Measurements from ENCODE around the gene SLC35D3. TPM values are rescaled to one million over a fixed set of nuclear protein-coding genes. Genes with fewer than 3 reads are reported as not detected.
"Not testable (repeated sequence)": the region's sequence is repeated elsewhere in the genome, so short reads cannot be mapped to it uniquely, and the experiment has no call there.

SLC35D3 gene
- total RNA-seq, 1 donor from 2014 or later = not detected

DNA sequence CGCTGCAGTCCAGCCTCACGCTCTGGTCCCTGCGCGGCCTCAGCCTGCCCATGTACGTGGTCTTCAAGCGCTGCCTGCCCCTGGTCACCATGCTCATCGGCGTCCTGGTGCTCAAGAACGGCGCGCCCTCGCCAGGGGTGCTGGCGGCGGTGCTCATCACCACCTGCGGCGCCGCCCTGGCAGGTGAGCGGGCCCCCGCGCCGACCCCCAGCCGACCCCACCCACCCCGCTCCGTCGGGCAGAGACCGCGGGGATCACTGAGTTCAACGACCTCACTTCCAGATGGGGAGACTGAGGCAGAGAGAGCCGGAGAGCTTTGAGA is 545 bp downstream of the SLC35D3 start:
- intact Hi-C loops (cut with micrococcal nuclease) = loop anchor here (5.0 kb wide), 1 partner anchor 565 kb away; no protein-coding TSS in a partner anchor

GRCh38 chr6:136923116-136923953 is 1.2 kb downstream of the SLC35D3 start:
- intact Hi-C loops (cut with micrococcal nuclease) = loop anchor here (5.0 kb wide), 1 partner anchor 564 kb away; no protein-coding TSS in a partner anchor

- intact Hi-C loops (cut with micrococcal nuclease) = loop anchor here (5.0 kb wide), 1 partner anchor 563 kb away; no protein-coding TSS in a partner anchor
Observed at GRCh38 chr6:136923954-136924673, 2.0 kb downstream of the SLC35D3 start.

- intact Hi-C loops (cut with micrococcal nuclease) = no loop called here
Observed at GRCh38 chr6:136926383-136926782, 4.3 kb downstream of the SLC35D3 start.

- intact Hi-C loops (cut with micrococcal nuclease) = no loop called here
Observed at GRCh38 chr6:136927292-136927691, 5.2 kb downstream of the SLC35D3 start.

GRCh38 chr6:136930528-136930927 is 8.4 kb downstream of the SLC35D3 start:
- intact Hi-C loops (cut with micrococcal nuclease) = no loop called here

DNA sequence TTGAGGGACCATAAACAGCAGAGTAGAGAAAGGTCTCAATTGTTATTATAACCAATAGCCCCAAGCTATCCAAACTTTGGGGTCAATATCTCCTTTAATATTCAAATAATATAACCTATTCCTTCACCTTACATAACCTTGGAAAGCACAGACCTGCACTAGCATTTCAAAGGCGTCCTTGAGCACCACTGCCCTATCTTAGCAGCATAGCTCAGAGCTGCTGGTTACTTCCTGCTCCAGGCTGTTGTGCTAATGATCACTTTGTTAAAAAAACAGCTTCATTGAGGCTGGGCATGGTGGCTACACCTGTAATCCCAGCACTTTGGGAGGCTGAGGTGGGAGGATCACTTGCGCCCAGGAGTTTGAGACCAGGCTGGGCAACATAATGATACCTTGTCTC is 10.5 kb downstream of the SLC35D3 start:
- intact Hi-C loops (cut with micrococcal nuclease) = no loop called here

DNA sequence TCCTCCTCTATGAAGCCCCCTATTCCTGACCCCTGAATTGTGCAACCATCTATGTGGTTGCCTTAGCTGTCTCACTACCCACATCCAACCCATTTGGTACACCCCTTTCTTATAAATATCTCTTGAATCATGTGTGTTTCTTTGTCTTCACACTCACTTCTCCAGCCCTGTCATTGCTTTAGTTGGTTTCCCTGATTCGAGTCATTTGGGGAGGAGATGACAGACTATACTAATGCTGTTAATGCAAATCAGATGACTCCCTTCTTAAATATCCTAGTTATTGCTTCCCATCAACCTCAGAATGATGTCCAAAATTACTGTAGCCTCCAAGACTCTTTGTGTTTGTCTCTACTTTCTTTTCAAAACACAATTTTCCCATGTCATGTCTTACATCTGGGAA is 23.0 kb downstream of the SLC35D3 start:
- intact Hi-C loops (cut with micrococcal nuclease) = no loop called here

- intact Hi-C loops (cut with micrococcal nuclease) = no loop called here
Observed at GRCh38 chr6:136945711-136946121, 23.6 kb downstream of the SLC35D3 start.

- intact Hi-C loops (cut with micrococcal nuclease) = no loop called here
Observed at GRCh38 chr6:136947037-136947436, 24.9 kb downstream of the SLC35D3 start.

- intact Hi-C loops (cut with micrococcal nuclease) = not testable (repeated sequence)
Observed at GRCh38 chr6:136949957-136950356, 27.9 kb downstream of the SLC35D3 start.

- intact Hi-C loops (cut with micrococcal nuclease) = no loop called here
Observed at GRCh38 chr6:136950436-136951126, 28.5 kb downstream of the SLC35D3 start.

DNA sequence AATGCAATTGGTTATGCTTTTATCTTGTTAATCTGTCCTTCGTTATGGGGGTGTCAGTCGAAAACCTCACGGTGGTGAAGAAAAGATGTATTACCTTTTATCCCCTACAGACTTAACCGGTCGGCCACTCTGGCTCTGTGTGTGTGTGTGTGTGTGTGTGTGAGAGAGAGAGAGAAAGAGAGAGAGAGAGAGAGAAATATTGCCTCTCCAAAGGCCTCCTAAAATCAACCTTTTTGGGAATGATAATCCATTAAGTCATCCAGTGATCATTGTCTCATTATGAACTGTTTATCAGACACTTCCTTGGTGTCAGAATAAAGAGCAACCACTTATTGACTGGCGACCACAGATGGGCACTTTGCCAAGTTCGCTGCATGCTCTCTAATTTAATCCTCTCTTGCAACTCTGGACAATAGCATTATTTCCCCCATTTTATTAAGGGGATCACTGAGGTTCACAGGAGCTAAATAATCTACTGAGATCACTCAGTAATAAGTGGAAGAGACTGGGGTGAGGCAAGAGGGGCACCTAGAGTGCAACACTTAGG is 30.7 kb downstream of the SLC35D3 start:
- intact Hi-C loops (cut with micrococcal nuclease) = no loop called here

DNA sequence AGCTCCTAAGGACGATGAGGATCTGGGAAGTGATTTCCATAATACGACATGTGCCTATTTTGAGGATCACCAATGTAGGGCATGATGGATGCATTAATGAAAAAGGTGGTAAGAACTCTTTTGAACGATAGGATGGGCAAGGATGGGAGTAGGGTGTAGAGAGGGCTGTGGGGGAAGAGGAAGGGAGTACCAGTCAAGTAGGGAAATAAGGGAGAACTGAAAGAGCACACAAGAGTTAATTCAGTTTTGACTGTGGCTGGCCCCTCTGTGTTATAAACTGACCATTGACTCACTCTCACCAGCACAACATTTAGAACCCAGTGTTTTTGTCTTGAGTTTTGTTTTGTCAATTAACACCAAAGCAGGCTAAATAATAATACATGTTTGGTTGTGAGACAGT is 33.0 kb downstream of the SLC35D3 start:
- intact Hi-C loops (cut with micrococcal nuclease) = no loop called here

DNA sequence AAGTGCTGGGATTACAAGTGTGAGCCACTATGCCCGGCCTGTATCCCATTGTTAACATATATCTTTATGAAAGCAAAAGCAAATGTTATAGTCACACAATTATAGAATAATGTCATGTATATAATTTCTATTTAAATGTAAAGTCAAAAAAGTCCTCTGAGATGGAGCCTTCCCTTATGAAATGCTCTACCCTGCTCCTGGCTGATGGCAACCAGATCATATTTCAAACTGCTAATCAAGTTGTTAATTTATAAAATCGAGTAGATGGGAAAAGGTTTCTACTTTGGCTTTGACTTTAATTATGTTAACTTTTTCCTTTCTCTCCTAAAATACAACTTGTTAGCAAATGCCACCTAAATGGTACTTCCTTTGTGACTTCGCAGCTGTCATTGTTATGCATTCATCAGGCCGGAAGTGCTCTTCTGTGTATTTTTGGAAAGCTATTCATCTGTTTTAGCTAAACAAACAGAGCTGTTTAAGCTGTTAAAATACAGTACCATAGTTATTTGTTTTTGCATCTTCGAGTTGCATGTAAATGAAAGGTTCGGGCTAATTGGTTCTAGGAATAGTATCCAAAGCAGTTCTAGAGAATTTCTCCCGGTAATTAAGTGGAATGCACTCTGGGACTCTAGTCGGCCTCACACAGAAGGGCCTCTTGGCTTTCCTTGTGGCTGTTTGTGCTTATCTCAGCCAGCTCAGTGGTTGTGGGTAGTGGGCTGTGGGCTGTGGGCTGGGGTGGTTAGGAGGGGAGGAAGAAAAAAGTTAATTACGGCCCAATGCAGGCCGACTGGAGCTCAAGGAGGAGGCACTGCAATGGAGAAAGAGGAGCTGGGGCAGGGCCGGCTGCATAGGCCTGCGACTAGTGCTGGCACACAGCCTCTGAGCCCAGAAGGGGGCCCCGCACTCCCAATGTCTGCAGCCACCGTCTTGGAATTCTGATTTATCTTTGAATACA is 34.8 kb downstream of the SLC35D3 start:
- intact Hi-C loops (cut with micrococcal nuclease) = no loop called here

DNA sequence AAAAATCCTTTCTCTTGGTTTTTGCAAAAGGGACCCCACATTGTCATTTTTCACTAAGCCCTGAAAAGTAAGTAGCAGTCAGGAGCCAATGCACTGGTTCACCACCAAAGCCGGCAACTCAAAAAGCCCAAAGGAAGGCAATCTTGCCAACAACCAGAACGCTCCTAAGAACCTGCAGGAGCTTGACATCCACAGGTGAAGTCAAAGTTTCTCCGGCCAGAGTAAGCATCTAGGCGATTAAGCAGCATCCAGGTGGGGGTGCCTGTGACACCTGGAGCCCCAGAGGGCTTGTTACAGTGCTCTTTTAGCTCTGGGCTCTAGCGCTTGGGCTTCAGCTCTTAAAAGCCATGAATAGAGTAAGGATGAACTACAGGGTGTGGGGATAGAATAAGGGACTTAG is 36.1 kb downstream of the SLC35D3 start:
- intact Hi-C loops (cut with micrococcal nuclease) = no loop called here

DNA sequence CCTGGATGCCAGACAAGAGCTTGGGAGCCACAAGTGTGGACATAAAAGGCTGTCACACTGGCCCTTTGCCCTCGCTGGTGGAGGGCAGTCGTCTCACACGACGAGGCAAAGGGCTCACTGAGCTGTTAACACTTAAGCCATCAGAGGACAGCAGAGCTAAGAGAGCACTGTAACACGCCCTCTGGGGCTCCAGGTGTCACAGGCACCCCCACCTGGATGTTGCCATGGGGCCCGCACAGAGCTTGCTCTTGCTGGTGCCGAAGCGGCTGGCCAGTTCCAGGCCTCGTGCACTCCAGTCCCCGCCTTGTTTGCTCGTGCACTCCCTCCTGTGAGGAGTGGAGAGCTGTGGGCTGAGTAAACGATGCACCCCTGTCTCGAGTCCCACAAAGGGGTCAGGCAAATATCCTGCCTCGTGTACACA is 37.4 kb downstream of the SLC35D3 start:
- intact Hi-C loops (cut with micrococcal nuclease) = no loop called here

- intact Hi-C loops (cut with micrococcal nuclease) = loop anchor here (10.0 kb wide), 1 partner anchor 135 kb away; no protein-coding TSS in a partner anchor
Observed at GRCh38 chr6:136959935-136960334, 37.8 kb downstream of the SLC35D3 start.

DNA sequence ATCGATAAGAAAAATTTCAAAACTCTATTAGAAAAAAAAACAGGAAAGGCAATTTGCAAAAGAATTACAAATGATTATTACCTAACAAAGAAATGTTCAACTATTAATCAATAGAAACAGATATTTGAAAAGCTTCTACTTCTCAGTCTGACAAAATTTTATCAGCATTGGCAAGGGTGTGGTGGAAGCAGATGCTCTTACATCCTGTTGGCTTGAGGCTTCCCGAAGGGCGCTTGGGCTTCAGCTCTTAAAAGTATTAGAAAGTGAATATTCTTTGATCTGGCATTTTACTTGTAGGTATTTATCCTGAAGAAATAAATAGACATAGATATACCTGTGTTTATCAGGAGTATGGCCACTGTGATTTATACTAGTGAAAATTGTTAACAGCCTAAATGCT is 38.7 kb downstream of the SLC35D3 start:
- intact Hi-C loops (cut with micrococcal nuclease) = loop anchor here (10.0 kb wide), 1 partner anchor 134 kb away; no protein-coding TSS in a partner anchor

- intact Hi-C loops (cut with micrococcal nuclease) = loop anchor here (10.0 kb wide), 1 partner anchor 133 kb away; no protein-coding TSS in a partner anchor
Observed at GRCh38 chr6:136961848-136962247, 39.7 kb downstream of the SLC35D3 start.

Measured in T-helper 2 cell treated with Interferon-gamma antibody and Interleukin-4, amounts not matched to agents 100 ng/mL and 5 ng/mL, for 36 hours (primary cell).